WTC11 (cell line): ENCODE data around the gene NPAS3. TPM values are rescaled to one million over a fixed set of nuclear protein-coding genes. Genes with fewer than 3 reads are reported as not detected.

Source experiments
- ATAC-seq: fragments of 200-7000 bp; cut with Tn5 transposase; 2 replicates; pipeline ENCODE4 v1.10.0; 2021; ENCODE audit warnings: mild to moderate bottlenecking, moderate library complexity
- CTCF ChIA-PET: fragments of 300-600 bp; sonication (Branson Sonifier 250); formaldehyde crosslinking; loops from one replicate; lab custom pipeline; 2021; ENCODE audit warnings: antibody characterized with exemption; lab: Charles Lee
- POLR2A ChIA-PET: fragments of 350-600 bp; sonication (Branson Sonifier 250); formaldehyde crosslinking; loops from one replicate; lab custom pipeline; 2021; ENCODE audit warnings: antibody characterized with exemption; lab: Charles Lee
- DNase-seq: peaks from one replicate; pipeline ENCODE4 v3.0.0; 2021; ENCODE audit warnings: low spot score
- H3K27ac Mint-ChIP-seq: 2 replicates; pipeline ENCODE4 v1.8.0; 2021; ENCODE audit warnings: mixed read lengths
- H3K27me3 Mint-ChIP-seq: 2 replicates; pipeline ENCODE4 v1.8.0; 2021; ENCODE audit warnings: low read depth, mild to moderate bottlenecking, moderate library complexity, mixed read lengths
- H3K36me3 Mint-ChIP-seq: 2 replicates; pipeline ENCODE4 v1.8.0; 2021; ENCODE audit warnings: mixed read lengths
- H3K4me1 Mint-ChIP-seq: 2 replicates; pipeline ENCODE4 v1.8.0; 2022; ENCODE audit warnings: mixed read lengths
- H3K4me3 Mint-ChIP-seq: 2 replicates; pipeline ENCODE4 v1.8.0; 2021; ENCODE audit warnings: mild to moderate bottlenecking, moderate library complexity, mixed read lengths
- H3K9me3 Mint-ChIP-seq: 2 replicates; pipeline ENCODE4 v1.8.0; 2021; ENCODE audit warnings: mixed read lengths
- ATF2 ChIP-seq: sonication (generic); formaldehyde crosslinking; IDR thresholded peaks from 2 replicates; pipeline ENCODE4 v1.8.1; 2022; ENCODE audit warnings: low read depth, missing genetic modification reagents, borderline replicate concordance
- ATF3 ChIP-seq: sonication (generic); formaldehyde crosslinking; conservative IDR thresholded peaks from 2 replicates; pipeline ENCODE4 v1.8.1; 2022; ENCODE audit warnings: mild to moderate bottlenecking, missing genetic modification reagents
- ATF6 ChIP-seq: sonication (generic); formaldehyde crosslinking; IDR thresholded peaks from 2 replicates; pipeline ENCODE4 v1.8.1; 2023; ENCODE audit warnings: mild to moderate bottlenecking, missing genetic modification reagents
- CDX4 ChIP-seq: fragments of 250-450 bp; sonication (Bioruptor Pico); IDR thresholded peaks from 2 replicates; pipeline ENCODE4 v1.9.0; 2021; ENCODE audit warnings: moderate library complexity, mild to moderate bottlenecking, inconsistent platforms, borderline replicate concordance
- CREB1 ChIP-seq: sonication (generic); formaldehyde crosslinking; IDR thresholded peaks from 2 replicates; pipeline ENCODE4 v1.8.0; 2023; ENCODE audit warnings: mild to moderate bottlenecking, missing genetic modification reagents
- FOXP1 ChIP-seq: sonication (generic); formaldehyde crosslinking; IDR thresholded peaks from 2 replicates; pipeline ENCODE4 v1.8.0; 2022; ENCODE audit warnings: missing genetic modification reagents, mild to moderate bottlenecking, moderate library complexity, borderline replicate concordance
- IRF1 ChIP-seq: sonication (generic); formaldehyde crosslinking; IDR thresholded peaks from 2 replicates; pipeline ENCODE4 v1.8.0; 2023; ENCODE audit warnings: missing genetic modification reagents
- MAX ChIP-seq: sonication (generic); formaldehyde crosslinking; IDR thresholded peaks from 2 replicates; pipeline ENCODE4 v1.8.0; 2022; ENCODE audit warnings: mild to moderate bottlenecking, missing genetic modification reagents
- OVOL2 ChIP-seq: fragments of 250-450 bp; sonication (Bioruptor Pico); IDR thresholded peaks from 2 replicates; pipeline ENCODE4 v1.9.0; 2021; ENCODE audit warnings: mild to moderate bottlenecking, borderline replicate concordance
- PREB ChIP-seq: sonication (generic); formaldehyde crosslinking; IDR thresholded peaks from 2 replicates; pipeline ENCODE4 v1.8.1; 2022; ENCODE audit warnings: mild to moderate bottlenecking, missing genetic modification reagents, moderate library complexity, borderline replicate concordance
- PRRX2 ChIP-seq: fragments of 250-450 bp; sonication (Bioruptor Pico); IDR thresholded peaks from 2 replicates; pipeline ENCODE4 v1.8.0; 2021; ENCODE audit warnings: mild to moderate bottlenecking
- RELA ChIP-seq: sonication (generic); formaldehyde crosslinking; IDR thresholded peaks from 2 replicates; pipeline ENCODE4 v1.8.1; 2022; ENCODE audit warnings: missing genetic modification reagents, mild to moderate bottlenecking, borderline replicate concordance
- SMAD3 ChIP-seq: sonication (generic); formaldehyde crosslinking; IDR thresholded peaks from 2 replicates; pipeline ENCODE4 v1.8.0; 2022; ENCODE audit warnings: missing genetic modification reagents, mild to moderate bottlenecking, borderline replicate concordance
- SMAD4 ChIP-seq: sonication (generic); formaldehyde crosslinking; IDR thresholded peaks from 2 replicates; pipeline ENCODE4 v1.8.0; 2022; ENCODE audit warnings: mild to moderate bottlenecking, missing genetic modification reagents
- TEAD1 ChIP-seq: sonication (generic); formaldehyde crosslinking; IDR thresholded peaks from 2 replicates; pipeline ENCODE4 v1.8.0; 2022; ENCODE audit warnings: mild to moderate bottlenecking, missing genetic modification reagents
- ZNF396 ChIP-seq: fragments of 250-450 bp; sonication (Bioruptor Pico); IDR thresholded peaks from 2 replicates; pipeline ENCODE4 v1.8.0; 2021; ENCODE audit warnings: mild to moderate bottlenecking, moderate library complexity, borderline replicate concordance
- ZNF512 ChIP-seq: sonication (generic); formaldehyde crosslinking; IDR thresholded peaks from 2 replicates; pipeline ENCODE4 v1.8.1; 2022; ENCODE audit warnings: missing genetic modification reagents, borderline replicate concordance
- total RNA-seq: library from RNA; stranded (reverse); gene quantifications from 3 replicates; pipeline ENCODE4 v1.2.3, GENCODE V29; 2021

Gene NPAS3
- total RNA-seq, 1 experiment from 2014 or later: 3.2 TPM

- H3K27ac Mint-ChIP-seq: no peak overlapping the region
- no peaks in the 10 kb centered on the region for H3K27me3 Mint-ChIP-seq
- H3K36me3 Mint-ChIP-seq: no peaks in the 10 kb centered on the region
- POLR2A ChIA-PET: no interaction called here
- no peak for DNase-seq
- no peak for TF ChIP-seq PRRX2 (CRISPR knock-in tag)
- no peak for TF ChIP-seq RELA (CRISPR knock-in tag)
- TF ChIP-seq IRF1 (CRISPR knock-in tag): no peak
- no peak for TF ChIP-seq ATF6
- no peak for ATAC-seq
- CTCF ChIA-PET: no interaction called here
- no peaks in the 10 kb centered on the region for H3K9me3 Mint-ChIP-seq
- peaks cover 7% of the 10 kb centered on the region for H3K4me1 Mint-ChIP-seq
- no peak overlapping the region for H3K4me3 Mint-ChIP-seq
Measured at GRCh38 chr14:32906672-32907071, 32.0 kb upstream of the NPAS3 start.

GRCh38 chr14:32908196-32909084, 30.2 kb upstream of the NPAS3 start:
- Mint-ChIP-seq H3K9me3 (no peaks in the 10 kb centered on the region), H3K4me3 (no peak overlapping the region), H3K4me1 (no peaks in the 10 kb centered on the region), H3K27ac (no peak overlapping the region), H3K36me3 (no peaks in the 10 kb centered on the region), H3K27me3 (no peaks in the 10 kb centered on the region)
- no peak for DNase-seq
- no peak for ATAC-seq
- no peak for TF ChIP-seq SMAD4 (CRISPR knock-in tag)
- no peak for TF ChIP-seq CDX4
- TF ChIP-seq ATF3: no peak
- no peak for TF ChIP-seq PREB
- no peak for TF ChIP-seq ATF2 (CRISPR knock-in tag)
- TF ChIP-seq FOXP1 (CRISPR knock-in tag): no peak
- TF ChIP-seq ZNF512 (CRISPR knock-in tag): no peak
- TF ChIP-seq OVOL2 (CRISPR knock-in tag): no peak
- no peak for TF ChIP-seq MAX
- TF ChIP-seq TEAD1 (CRISPR knock-in tag): no peak
- TF ChIP-seq CREB1 (CRISPR knock-in tag): no peak
- TF ChIP-seq ZNF396 (CRISPR knock-in tag): no peak
- TF ChIP-seq SMAD3 (CRISPR knock-in tag): no peak
- POLR2A ChIA-PET: no interaction called here
- CTCF ChIA-PET: interaction anchor here (0.6 kb wide), 1 partner anchor 1006 kb away, joined by 4 read pairs; no protein-coding TSS in a partner anchor
